Activated CD8-positive, alpha-beta T cell treated with anti-CD3 and anti-CD28 coated beads, Interleukin-2, amount 10 ng/mL, durations not matched to agents 7 days and 5 days (primary cell): Measurements from ENCODE around the gene ZNF318. TPM values are rescaled to one million over a fixed set of nuclear protein-coding genes. Genes with fewer than 3 reads are reported as not detected.
"Not testable (repeated sequence)": the region's sequence is repeated elsewhere in the genome, so short reads cannot be mapped to it uniquely, and the experiment has no call there.

Experiments used
- ATAC-seq: fragments of 150-1000 bp; cut with Tn5 transposase; one replicate; pipeline ENCODE4 v1.10.0; 2021; ENCODE audit warnings: moderate library complexity
- CTCF ChIA-PET: fragments of 350-600 bp; sonication (Branson Sonifier 250); formaldehyde crosslinking; loops from one replicate; lab custom pipeline; 2021; ENCODE audit warnings: antibody characterized with exemption; lab: Charles Lee
- POLR2A ChIA-PET: fragments of 350-600 bp; sonication (Branson Sonifier 250); formaldehyde crosslinking; loops from one replicate; lab custom pipeline; 2021; ENCODE audit warnings: antibody characterized with exemption; lab: Charles Lee
- DNase-seq: peaks from one replicate; pipeline ENCODE4 v3.0.0-alpha.2; 2020
- H3K27ac Mint-ChIP-seq: one replicate; pipeline ENCODE4 v1.8.0; 2021; ENCODE audit warnings: mild to moderate bottlenecking, mixed read lengths
- H3K27me3 Mint-ChIP-seq: one replicate; pipeline ENCODE4 v1.8.0; 2021; ENCODE audit warnings: low read depth, mixed read lengths
- H3K36me3 Mint-ChIP-seq: one replicate; pipeline ENCODE4 v1.8.0; 2021; ENCODE audit warnings: low read depth, mixed read lengths
- H3K4me1 Mint-ChIP-seq: one replicate; pipeline ENCODE4 v1.8.0; 2021; ENCODE audit warnings: low read depth, mixed read lengths
- H3K4me3 Mint-ChIP-seq: one replicate; pipeline ENCODE4 v1.8.0; 2021; ENCODE audit warnings: mild to moderate bottlenecking, mixed read lengths
- H3K9me3 Mint-ChIP-seq: one replicate; pipeline ENCODE4 v1.8.0; 2022; ENCODE audit warnings: mixed read lengths; ENCODE audit not compliant: insufficient read depth
- total RNA-seq, 2 experiments: library from RNA; stranded (reverse); gene quantifications; one replicate each; pipeline ENCODE4 v1.2.3, GENCODE V29; 2021

Gene ZNF318, protein sequence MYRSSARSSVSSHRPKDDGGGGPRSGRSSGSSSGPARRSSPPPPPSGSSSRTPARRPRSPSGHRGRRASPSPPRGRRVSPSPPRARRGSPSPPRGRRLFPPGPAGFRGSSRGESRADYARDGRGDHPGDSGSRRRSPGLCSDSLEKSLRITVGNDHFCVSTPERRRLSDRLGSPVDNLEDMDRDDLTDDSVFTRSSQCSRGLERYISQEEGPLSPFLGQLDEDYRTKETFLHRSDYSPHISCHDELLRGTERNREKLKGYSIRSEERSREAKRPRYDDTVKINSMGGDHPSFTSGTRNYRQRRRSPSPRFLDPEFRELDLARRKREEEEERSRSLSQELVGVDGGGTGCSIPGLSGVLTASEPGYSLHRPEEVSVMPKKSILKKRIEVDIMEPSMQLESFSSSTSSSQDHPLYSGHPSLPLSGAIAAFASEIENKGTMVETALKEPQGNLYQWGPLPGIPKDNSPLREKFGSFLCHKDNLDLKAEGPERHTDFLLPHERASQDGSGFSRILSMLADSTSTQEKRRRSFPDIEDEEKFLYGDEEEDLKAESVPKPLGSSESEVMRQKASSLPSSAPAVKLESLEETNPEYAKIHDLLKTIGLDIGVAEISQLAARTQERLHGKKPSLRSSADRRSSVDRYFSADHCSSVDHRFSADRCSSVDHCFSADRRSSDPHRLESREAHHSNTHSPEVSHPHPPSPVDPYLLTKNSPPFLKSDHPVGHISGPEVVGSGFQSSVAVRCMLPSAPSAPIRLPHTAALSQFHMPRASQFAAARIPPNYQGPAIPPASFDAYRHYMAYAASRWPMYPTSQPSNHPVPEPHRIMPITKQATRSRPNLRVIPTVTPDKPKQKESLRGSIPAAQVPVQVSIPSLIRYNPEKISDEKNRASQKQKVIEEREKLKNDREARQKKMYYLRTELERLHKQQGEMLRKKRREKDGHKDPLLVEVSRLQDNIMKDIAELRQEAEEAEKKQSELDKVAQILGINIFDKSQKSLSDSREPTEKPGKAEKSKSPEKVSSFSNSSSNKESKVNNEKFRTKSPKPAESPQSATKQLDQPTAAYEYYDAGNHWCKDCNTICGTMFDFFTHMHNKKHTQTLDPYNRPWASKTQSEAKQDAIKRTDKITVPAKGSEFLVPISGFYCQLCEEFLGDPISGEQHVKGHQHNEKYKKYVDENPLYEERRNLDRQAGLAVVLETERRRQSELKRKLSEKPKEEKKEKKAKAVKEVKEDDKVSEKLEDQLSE (N-terminal part only)
- total RNA-seq: 1 to 10 TPM; 6.7 to 7.0 TPM

DNA sequence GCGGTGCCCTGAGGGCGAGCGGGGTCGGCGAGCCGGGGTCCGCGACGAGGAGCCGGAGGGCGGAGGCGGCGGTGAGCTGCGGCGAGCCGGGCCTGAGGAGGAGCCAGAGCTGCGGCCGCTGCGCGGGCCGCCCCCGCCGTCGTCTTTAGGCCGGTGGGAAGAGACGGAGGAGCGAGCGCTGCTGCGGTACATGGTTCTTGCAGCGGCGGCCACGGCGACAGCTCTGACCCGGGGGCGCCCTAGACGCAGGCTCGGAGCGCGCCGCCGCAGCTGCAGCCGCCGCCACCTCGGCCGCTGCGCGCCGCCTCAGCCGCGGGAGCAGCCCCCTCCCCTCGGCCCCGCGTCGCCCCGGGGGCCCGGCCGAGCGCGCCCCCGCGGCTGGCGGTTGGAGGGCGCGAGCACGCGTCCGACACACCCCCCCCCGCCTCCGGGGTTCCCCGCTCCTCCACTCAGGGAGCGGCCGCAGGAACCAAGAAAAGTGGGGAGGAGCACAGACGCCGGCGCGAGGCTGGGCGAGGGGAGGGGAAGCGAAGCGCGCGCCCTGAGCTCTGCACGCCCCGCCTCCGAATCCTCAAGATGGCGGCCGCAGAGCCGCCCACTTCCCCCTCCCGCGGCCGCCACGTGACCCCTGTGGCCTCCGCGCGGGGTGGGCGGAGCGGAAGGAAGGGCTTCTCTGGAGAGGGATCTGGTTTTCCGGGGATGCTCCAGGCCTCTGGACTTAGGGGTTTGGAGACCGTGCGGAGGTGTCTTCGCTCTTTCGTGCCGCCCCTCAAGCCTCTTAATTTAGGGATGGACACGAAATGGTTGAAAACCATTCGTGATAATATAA lies at the start of gene ZNF318:
ZNF318 (minus strand) TSS at position 474 of the 829 bp plus-strand sequence; CDS start at position 192, 282 bp downstream.
- Mint-ChIP-seq H3K9me3 (no peaks in the 10 kb centered on the region), H3K4me1 (peaks cover 32% of the 10 kb centered on the region), H3K27ac (peak within 1 kb of the TSS; percentile 92), H3K27me3 (peaks cover 25% of the 10 kb centered on the region), H3K36me3 (no peaks in the 10 kb centered on the region), H3K4me3 (peak within 1 kb of the TSS; percentile 83)
- DNase-seq (peak; percentile 95), ATAC-seq (peak; percentile 96)
- CTCF ChIA-PET: interaction anchor here (0.7 to 2.3 kb wide), 17 partner anchors 9 to 441 kb away, joined by 3 to 11 read pairs (median 5); partner anchors contain the start of genes ABCC10, CNPY3, CRIP3 and DNPH1
- POLR2A ChIA-PET: interaction anchor here (0.6 to 1.6 kb wide), 5 partner anchors 14 to 799 kb away, joined by 3 to 24 read pairs (median 3); no protein-coding TSS in a partner anchor

DNA sequence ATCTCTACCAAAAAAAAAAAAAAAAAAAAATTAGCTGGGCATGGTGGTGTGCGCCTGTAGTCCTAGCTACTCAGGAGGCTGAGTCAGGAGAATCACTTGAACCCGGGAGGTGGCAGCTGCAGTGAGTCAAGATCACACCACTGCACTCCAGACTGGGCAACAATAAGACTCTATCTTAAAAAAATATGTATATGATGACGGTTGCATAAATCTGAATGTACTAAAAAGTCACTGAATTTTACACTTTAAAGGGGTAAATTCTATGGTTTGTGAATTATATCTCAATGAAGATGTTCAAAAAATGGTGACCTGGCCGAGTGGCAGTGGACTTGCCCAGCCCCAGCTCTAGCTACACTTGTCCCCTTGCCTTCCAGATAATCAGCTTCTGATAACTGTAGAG lies 47.5 kb upstream of the ZNF318 start:
- H3K9me3 Mint-ChIP-seq: no peaks in the 10 kb centered on the region
- no peak for ATAC-seq
- no peaks in the 10 kb centered on the region for H3K4me1 Mint-ChIP-seq
- ChIA-PET CTCF (interaction anchor here (0.8 to 1.4 kb wide), 2 partner anchors 10 to 83 kb away, joined by 3 read pairs; no protein-coding TSS in a partner anchor), POLR2A (no interaction called here)
- no peak overlapping the region for H3K27ac Mint-ChIP-seq
- H3K4me3 Mint-ChIP-seq: no peak overlapping the region
- peaks cover 15% of the 10 kb centered on the region for H3K27me3 Mint-ChIP-seq
- no peak for DNase-seq
- no peaks in the 10 kb centered on the region for H3K36me3 Mint-ChIP-seq

DNA sequence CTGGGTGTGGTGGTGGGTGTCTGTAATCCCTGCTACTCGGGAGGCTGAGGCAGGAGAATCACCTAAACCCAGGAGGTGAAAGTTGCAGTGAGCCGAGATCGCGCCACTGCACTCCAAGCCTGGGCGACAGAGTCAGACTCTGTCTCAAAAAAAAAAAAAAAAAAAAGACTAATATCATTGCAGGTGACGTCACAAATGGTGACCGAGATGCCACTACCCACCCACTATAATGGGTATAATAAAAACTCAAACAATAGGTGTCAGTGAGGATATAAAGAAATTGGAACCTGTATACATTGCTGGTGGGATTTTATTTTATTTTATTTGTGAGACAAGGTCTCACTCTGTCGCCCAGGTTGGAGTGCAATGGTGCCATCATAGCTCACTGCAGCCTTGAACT lies 45.8 kb upstream of the ZNF318 start:
- CTCF ChIA-PET: interaction anchor here (1.5 kb wide), 1 partner anchor 186 kb away, joined by 3 read pairs; the partner anchor contains the start of gene DNPH1
- H3K4me1 Mint-ChIP-seq, H3K27ac Mint-ChIP-seq, H3K36me3 Mint-ChIP-seq, ATAC-seq, H3K4me3 Mint-ChIP-seq, POLR2A ChIA-PET, DNase-seq, H3K9me3 Mint-ChIP-seq: not testable (repeated sequence)
- peaks cover 17% of the 10 kb centered on the region for H3K27me3 Mint-ChIP-seq

DNA sequence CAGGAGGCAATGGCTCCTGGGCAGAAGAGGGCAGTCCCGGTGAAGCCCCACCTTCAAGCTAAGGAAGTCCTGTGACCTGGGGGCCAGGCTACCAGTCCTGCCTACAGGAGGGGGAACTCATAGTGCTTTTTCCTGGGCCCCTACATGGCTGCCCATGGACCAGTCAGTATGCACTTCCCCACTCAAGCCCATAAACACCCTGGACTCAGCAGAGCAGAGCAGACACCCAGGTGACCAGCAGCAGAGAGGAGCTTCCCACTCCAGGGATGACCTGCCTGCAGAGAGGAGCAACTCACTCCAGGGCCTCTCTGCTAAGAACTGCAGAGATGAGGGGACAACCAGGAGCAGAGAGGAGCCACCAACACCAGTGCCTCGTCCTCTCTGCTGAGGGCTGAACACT lies 43.6 kb upstream of the ZNF318 start:
- no peak overlapping the region for H3K27ac Mint-ChIP-seq
- no peaks in the 10 kb centered on the region for H3K9me3 Mint-ChIP-seq
- H3K4me1 Mint-ChIP-seq: no peaks in the 10 kb centered on the region
- ATAC-seq (no peak), DNase-seq (no peak)
- peaks cover 14% of the 10 kb centered on the region for H3K27me3 Mint-ChIP-seq
- ChIA-PET CTCF (interaction anchor here (1.0 kb wide), 1 partner anchor 34 kb away, joined by 3 read pairs; no protein-coding TSS in a partner anchor), POLR2A (no interaction called here)
- no peak overlapping the region for H3K4me3 Mint-ChIP-seq
- no peaks in the 10 kb centered on the region for H3K36me3 Mint-ChIP-seq

DNA sequence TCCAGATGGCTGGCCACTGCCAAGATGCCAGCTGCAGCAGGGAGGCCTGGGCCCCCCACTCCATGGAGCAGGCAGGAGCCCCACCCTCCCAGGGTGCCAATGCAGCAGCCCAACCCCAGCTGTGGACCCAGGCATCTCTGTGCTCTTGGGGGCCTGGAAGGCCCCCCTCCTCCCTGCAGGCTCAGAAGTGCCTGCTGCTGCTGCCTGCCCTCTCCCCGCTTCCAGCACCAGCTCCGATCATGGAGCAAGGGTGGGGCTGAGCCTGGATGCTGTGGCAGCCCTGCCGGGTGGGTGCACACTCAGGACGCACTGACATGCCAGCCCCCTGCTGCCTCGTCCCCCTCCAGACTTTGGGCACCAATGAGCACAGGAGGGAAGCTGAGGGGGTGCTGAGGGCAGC lies 43.1 kb upstream of the ZNF318 start:
- no peak overlapping the region for H3K4me3 Mint-ChIP-seq
- H3K27me3 Mint-ChIP-seq: peaks cover 15% of the 10 kb centered on the region
- no peak overlapping the region for H3K27ac Mint-ChIP-seq
- H3K36me3 Mint-ChIP-seq: no peaks in the 10 kb centered on the region
- H3K9me3 Mint-ChIP-seq: no peaks in the 10 kb centered on the region
- ChIA-PET POLR2A (no interaction called here), CTCF (no interaction called here)
- DNase-seq (no peak), ATAC-seq (no peak)
- no peaks in the 10 kb centered on the region for H3K4me1 Mint-ChIP-seq

DNA sequence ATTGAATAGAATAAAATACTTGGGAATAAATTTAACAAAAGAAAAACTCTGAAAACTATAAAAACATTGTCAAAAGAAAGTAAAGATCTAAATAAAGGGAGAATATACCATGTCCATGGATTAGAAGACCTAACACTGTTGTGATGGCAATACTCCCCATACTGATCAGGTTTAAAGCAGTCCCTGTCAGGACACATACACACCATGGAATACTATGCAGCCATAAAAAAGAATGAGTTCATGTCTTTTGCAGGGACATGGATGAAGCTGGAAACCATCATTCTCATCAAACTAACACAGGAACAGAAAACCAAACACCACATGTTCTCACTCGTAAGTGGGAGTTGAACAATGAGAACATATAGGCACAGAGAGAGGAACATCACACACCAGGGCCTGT lies 41.3 kb upstream of the ZNF318 start:
- DNase-seq, H3K4me3 Mint-ChIP-seq, ATAC-seq, POLR2A ChIA-PET, H3K27ac Mint-ChIP-seq, H3K36me3 Mint-ChIP-seq, H3K4me1 Mint-ChIP-seq, H3K9me3 Mint-ChIP-seq: not testable (repeated sequence)
- CTCF ChIA-PET: interaction anchor here (1.6 kb wide), 1 partner anchor 12 kb away, joined by 5 read pairs; no protein-coding TSS in a partner anchor
- H3K27me3 Mint-ChIP-seq: peaks cover 16% of the 10 kb centered on the region

DNA sequence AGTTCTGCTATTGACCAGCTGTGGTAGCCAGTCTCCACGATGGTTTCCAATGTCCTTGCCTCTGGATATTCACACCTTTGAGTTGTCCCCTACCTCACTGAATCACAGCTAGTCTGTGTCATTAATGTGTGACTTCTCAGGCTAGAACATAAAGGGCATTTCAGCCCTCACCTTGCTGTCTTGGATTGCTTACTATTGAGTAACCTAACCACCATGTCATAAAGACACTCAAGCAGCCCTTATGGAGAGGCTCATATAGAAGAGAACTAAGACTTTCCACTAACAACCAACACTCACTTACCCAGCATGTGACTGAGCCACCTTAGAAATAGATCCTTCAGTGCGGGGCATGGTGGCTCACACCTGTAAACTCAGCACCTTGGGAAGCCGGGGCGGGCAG lies 38.8 kb upstream of the ZNF318 start:
- CTCF ChIA-PET: no interaction called here
- POLR2A ChIA-PET: no interaction called here
- Mint-ChIP-seq H3K4me3 (no peak overlapping the region), H3K27ac (no peak overlapping the region), H3K9me3 (no peaks in the 10 kb centered on the region), H3K36me3 (no peaks in the 10 kb centered on the region), H3K27me3 (peaks cover 25% of the 10 kb centered on the region), H3K4me1 (no peaks in the 10 kb centered on the region)
- no peak for DNase-seq
- no peak for ATAC-seq

DNA sequence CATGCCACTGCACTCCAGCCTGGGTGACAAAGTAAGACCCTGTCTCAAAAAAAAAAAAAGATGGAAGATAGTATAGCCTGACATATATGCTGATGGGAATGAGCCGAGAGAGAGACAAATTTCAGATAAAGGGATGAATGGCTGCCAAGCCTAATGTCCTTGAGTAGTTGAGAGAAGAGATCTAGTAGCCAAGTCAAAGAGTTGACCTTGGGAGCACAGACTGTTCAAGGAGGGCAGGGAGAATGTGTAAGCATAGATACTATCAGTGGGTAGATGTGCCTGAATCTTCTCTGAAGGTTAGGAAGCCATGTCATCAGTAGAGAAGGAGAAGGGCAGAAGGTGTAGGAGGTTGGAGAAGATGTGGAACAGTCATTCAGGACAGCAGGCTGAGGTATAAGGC lies 37.8 kb upstream of the ZNF318 start:
- ATAC-seq (no peak), DNase-seq (no peak)
- Mint-ChIP-seq H3K4me1 (no peaks in the 10 kb centered on the region), H3K9me3 (no peaks in the 10 kb centered on the region), H3K27ac (no peak overlapping the region), H3K36me3 (no peaks in the 10 kb centered on the region), H3K4me3 (no peak overlapping the region), H3K27me3 (peaks cover 31% of the 10 kb centered on the region)
- POLR2A ChIA-PET: no interaction called here
- CTCF ChIA-PET: no interaction called here

DNA sequence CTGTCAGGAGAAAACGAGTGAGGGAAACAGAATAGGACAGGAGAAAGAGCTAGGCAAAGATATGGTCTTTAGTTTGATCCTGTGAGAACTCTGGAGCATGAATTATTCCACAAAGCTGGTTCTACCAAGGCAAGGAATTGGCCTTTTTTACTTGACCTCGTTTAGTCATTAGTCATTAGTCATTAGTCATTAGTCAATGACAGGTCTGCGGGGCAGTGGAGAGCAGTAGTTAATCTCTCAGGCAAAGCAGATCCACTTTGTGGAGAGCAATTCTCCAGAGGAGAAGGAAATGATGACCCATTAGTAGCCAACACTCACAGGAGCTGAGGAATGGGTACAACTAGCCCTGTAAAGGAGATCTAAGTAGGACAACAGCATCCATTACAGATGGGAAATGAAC lies 35.9 kb upstream of the ZNF318 start:
- Mint-ChIP-seq H3K9me3 (no peaks in the 10 kb centered on the region), H3K27ac (no peak overlapping the region), H3K36me3 (no peaks in the 10 kb centered on the region), H3K4me1 (no peaks in the 10 kb centered on the region), H3K4me3 (no peak overlapping the region), H3K27me3 (peaks cover 32% of the 10 kb centered on the region)
- CTCF ChIA-PET: no interaction called here
- DNase-seq: no peak
- POLR2A ChIA-PET: interaction anchor here (0.5 kb wide), 1 partner anchor 56 kb away, joined by 3 read pairs; no protein-coding TSS in a partner anchor
- no peak for ATAC-seq

DNA sequence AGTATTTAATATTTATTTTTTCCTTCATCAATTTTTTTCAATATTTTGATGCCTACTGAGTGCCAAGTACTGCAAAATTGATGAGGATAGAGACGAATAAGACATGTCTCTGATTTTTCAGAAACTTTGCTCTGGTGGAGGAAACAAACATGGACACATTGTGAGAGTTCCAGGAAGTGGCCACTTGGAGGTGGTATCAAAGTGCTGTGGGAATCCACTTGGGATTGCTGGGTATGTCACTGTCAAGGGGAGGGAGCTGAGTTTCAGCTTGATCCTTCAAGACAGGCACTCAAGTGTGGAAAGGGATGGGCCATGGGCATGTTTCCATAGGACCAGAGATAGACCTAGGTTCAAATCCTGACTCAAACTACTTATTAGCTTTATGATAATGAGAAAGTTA lies 33.4 kb upstream of the ZNF318 start:
- no peak overlapping the region for H3K27ac Mint-ChIP-seq
- peaks cover 1% of the 10 kb centered on the region for H3K4me1 Mint-ChIP-seq
- ChIA-PET POLR2A (no interaction called here), CTCF (interaction anchor here (1.0 kb wide), 1 partner anchor 44 kb away, joined by 3 read pairs; no protein-coding TSS in a partner anchor)
- no peaks in the 10 kb centered on the region for H3K36me3 Mint-ChIP-seq
- no peaks in the 10 kb centered on the region for H3K9me3 Mint-ChIP-seq
- H3K27me3 Mint-ChIP-seq: peaks cover 44% of the 10 kb centered on the region
- ATAC-seq: no peak
- no peak overlapping the region for H3K4me3 Mint-ChIP-seq
- DNase-seq: no peak
